Memory B cell (primary cell): ENCODE measurements around the gene ADAMTSL4.
"Not testable (repeated sequence)": the region's sequence is repeated elsewhere in the genome, so short reads cannot be mapped to it uniquely, and the experiment has no call there.

Experiments used
- ATAC-seq: fragments of 150-1000 bp; cut with Tn5 transposase; 2 replicates; pipeline ENCODE4 v1.10.0; 2021; ENCODE audit warnings: low read depth, mild to moderate bottlenecking, moderate library complexity
- DNase-seq, 2 donors: peaks; one replicate each; pipeline ENCODE4 v3.0.0; 2022; ENCODE audit warnings: low spot score in 2 of 2
- H3K27ac Mint-ChIP-seq: one replicate; pipeline ENCODE4 v1.8.0; 2022; ENCODE audit warnings: mild to moderate bottlenecking, moderate library complexity, mixed read lengths
- H3K27me3 Mint-ChIP-seq: one replicate; pipeline ENCODE4 v1.8.0; 2022; ENCODE audit warnings: mixed read lengths
- H3K36me3 Mint-ChIP-seq: one replicate; pipeline ENCODE4 v1.8.0; 2022; ENCODE audit warnings: mild to moderate bottlenecking, mixed read lengths
- H3K4me1 Mint-ChIP-seq: one replicate; pipeline ENCODE4 v1.8.0; 2022; ENCODE audit warnings: mixed read lengths
- H3K4me3 Mint-ChIP-seq: one replicate; pipeline ENCODE4 v1.8.0; 2022; ENCODE audit warnings: mild to moderate bottlenecking, moderate library complexity, mixed read lengths
- H3K9me3 Mint-ChIP-seq: one replicate; pipeline ENCODE4 v1.8.0; 2022; ENCODE audit warnings: mixed read lengths

The ADAMTSL4 gene

DNA sequence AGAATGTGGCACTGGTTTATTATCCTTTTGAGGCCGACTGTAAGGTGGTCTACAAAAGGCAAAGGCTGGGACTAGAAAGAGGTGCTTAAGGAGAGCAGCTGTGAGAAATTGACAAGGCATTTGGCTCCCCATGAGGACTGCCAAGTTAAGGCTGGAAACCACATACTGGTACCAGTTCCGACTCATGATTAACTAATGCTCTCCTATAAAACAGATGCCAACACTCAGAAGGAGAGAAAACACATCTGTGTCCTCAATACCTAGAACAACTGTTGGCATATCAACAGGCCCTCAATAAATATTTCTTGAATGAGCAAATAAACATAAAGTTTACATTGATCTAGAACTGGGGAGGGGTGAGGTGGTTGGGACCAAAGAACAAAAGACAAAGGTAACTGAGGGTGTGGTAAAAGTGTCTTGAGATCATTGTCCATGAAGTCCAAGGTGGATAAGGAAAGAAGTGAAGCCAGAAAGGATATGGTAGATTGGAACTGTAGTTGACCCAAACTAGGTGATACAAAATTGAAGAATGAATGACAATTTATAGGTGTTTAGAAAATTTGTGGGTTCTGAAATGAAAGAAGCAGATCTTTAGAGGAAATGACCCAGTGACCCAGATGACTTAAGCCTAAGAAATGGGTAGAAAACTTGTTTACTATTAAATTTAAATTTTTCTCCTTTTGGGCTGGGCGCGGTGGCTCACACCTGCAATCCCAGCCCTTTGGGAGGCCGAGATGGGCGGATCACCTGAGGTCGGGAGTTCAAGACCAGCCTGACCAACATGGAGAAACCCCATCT lies 47.1 kb downstream of the ADAMTSL4 start:
- Mint-ChIP-seq H3K27me3 (no peaks in the 10 kb centered on the region), H3K9me3 (no peaks in the 10 kb centered on the region), H3K36me3 (peaks cover 20% of the 10 kb centered on the region), H3K4me3 (no peak overlapping the region), H3K4me1 (peaks cover 12% of the 10 kb centered on the region), H3K27ac (no peak overlapping the region)
- no peak for ATAC-seq
- DNase-seq = no peak

DNA sequence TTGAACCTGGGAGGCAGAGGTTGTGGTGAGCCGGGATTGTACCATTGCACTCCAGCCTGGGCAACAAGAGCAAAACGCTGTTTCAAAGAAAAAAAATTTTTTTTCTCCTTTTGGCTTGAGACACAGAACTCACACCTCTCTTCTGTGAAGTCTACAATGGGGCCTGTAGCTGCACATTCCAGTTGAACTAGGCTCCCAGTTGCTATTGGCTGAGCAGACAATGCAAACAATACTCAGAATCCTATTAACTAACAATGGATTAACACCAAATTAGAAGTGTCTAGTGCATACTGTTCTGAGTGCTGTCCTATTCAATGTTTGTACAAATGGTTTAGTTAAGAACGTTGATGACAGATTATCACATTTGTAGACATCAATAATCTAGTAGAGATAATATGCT lies 47.8 kb downstream of the ADAMTSL4 start:
- Mint-ChIP-seq H3K9me3 (no peaks in the 10 kb centered on the region), H3K36me3 (peaks cover 20% of the 10 kb centered on the region), H3K4me1 (peaks cover 12% of the 10 kb centered on the region)

DNA sequence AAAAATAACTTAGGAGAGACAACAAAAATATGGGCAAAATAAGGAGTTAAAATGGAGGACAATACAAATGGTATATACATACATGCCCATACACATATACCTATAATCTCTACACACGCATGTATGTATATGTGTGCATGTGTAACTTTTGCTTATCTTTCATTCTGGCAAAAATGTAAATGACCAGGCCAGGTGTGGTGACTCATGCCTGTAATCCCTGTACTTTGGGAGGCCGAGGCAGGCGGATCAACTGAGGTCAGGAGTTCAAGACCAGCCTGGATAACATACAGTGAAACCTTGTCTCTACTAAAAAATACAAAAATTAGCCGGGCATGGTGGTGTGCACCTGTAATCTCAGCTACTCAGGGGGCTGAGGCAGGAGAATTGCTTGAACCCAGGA lies 49.1 kb downstream of the ADAMTSL4 start:
- not testable (repeated sequence) for H3K27ac Mint-ChIP-seq, ATAC-seq
- peaks cover 19% of the 10 kb centered on the region for H3K36me3 Mint-ChIP-seq

More for the DNA sequence above, 47.8 kb downstream of the ADAMTSL4 start:
- Mint-ChIP-seq H3K4me3 (no peak overlapping the region), H3K27me3 (no peaks in the 10 kb centered on the region), H3K27ac (no peak overlapping the region)
- no peak for ATAC-seq
- no peak for DNase-seq

DNA sequence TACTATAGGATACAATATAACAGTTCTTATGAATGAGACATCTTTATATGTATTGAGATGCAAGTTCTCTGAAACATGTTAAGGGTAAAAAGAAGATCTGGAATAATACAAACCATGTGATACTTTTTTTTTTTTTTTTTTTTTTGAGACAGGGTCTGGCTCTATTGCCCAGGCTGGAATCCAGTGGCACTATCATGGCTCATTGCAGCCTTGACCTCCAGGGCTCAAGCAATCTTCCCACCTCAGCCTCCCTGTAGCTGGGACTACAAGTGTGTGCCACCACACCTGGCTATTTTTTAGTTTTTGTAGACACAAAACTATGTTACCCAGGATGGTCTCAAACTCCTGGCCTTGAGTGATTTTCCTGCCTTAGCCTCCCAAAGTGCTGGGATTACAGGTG lies 52.3 kb downstream of the ADAMTSL4 start:
- H3K36me3 Mint-ChIP-seq = peaks cover 8% of the 10 kb centered on the region
- peak overlapping the region; percentile 58 for H3K27ac Mint-ChIP-seq
- H3K4me1 Mint-ChIP-seq = peaks cover 4% of the 10 kb centered on the region
- DNase-seq (no peak), ATAC-seq (no peak)
- no peaks in the 10 kb centered on the region for H3K27me3 Mint-ChIP-seq
- H3K4me3 Mint-ChIP-seq = no peak overlapping the region
- no peaks in the 10 kb centered on the region for H3K9me3 Mint-ChIP-seq

More for the DNA sequence above, 49.1 kb downstream of the ADAMTSL4 start:
- H3K4me3 Mint-ChIP-seq, H3K27me3 Mint-ChIP-seq, DNase-seq, H3K9me3 Mint-ChIP-seq: not testable (repeated sequence)
- H3K4me1 Mint-ChIP-seq = peaks cover 10% of the 10 kb centered on the region

DNA sequence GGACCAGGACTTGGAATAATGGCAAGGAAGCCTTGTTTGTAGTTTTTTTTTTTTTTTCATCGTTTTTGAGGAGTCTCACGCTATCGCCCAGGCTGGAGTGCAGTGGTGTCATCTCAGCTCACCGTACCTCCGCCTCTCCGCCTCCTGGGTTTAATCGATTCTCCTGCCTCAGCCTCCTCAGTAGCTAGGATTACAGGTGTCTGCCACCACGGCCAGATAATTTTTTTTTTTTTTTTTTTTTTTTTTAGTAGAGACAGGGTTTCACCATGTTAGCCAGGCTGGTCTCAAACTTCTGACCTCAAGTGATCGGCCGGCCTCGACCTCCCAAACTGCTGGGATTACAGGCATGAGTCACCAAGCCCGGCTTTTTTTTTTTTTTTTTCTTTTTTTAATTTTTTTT lies 53.2 kb downstream of the ADAMTSL4 start:
- not testable (repeated sequence) for H3K4me1 Mint-ChIP-seq, H3K4me3 Mint-ChIP-seq, DNase-seq, H3K9me3 Mint-ChIP-seq, H3K27ac Mint-ChIP-seq, ATAC-seq, H3K27me3 Mint-ChIP-seq, H3K36me3 Mint-ChIP-seq

DNA sequence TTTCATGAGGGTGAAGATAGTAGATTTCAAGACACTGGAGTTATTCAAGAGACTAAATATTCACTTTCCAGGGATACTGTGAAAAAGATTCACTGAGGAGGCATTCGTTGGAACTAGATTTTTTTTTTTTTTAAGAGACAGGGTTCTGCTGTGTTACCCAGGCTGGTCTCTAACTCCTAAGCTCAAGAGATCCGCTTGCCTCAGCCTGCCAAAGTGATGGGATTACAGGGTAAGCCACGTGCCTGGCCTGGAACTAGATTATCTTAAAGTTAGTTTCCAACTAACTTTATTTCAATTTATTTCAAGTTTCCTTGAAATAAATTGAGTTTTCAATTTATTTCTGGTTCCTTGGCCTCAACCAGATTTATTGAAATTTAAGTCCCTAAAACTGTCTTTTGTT lies 54.5 kb downstream of the ADAMTSL4 start:
- no peak overlapping the region for H3K4me3 Mint-ChIP-seq
- H3K4me1 Mint-ChIP-seq = peaks cover 2% of the 10 kb centered on the region
- no peak for ATAC-seq
- peaks cover 9% of the 10 kb centered on the region for H3K36me3 Mint-ChIP-seq
- DNase-seq = no peak
- no peak overlapping the region for H3K27ac Mint-ChIP-seq
- H3K9me3 Mint-ChIP-seq = no peaks in the 10 kb centered on the region
- no peaks in the 10 kb centered on the region for H3K27me3 Mint-ChIP-seq

DNA sequence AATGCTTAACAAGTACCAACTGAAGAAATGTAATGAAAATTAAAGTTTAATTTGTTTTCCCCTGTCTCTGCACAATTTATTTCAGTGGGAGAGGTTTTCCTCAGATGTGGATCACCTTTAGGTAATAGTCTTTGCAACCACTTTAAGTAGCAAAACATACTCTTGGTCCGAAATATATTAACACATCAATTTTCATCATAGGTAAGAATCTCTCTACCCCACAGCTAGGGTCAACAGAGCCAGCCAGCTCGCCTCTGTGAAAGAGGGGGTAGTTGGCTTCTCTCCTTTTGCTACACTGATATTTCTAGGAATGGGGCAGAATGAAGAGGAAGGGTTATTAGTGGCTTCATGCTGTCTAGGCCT lies 55.0 kb downstream of the ADAMTSL4 start:
- Mint-ChIP-seq H3K4me1 (peaks cover 2% of the 10 kb centered on the region), H3K4me3 (no peak overlapping the region)

DNA sequence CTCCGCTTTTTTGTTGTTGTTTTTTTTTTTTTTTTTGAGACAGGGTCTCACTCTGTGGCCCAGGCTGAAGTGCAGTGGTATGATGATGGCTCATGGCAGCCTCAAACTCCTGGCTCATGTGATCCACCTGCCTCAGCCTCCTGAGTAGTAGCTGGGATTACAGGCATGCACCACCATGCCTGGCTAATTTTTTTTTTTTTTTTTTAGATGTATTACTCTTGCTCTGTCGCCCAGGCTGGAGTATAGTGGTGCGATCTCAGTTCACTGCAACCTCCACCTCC lies 56.2 kb downstream of the ADAMTSL4 start:
- H3K4me3 Mint-ChIP-seq, H3K27me3 Mint-ChIP-seq, ATAC-seq, H3K4me1 Mint-ChIP-seq, H3K36me3 Mint-ChIP-seq, DNase-seq, H3K27ac Mint-ChIP-seq, H3K9me3 Mint-ChIP-seq: not testable (repeated sequence)

More for the DNA sequence above, 55.0 kb downstream of the ADAMTSL4 start:
- ATAC-seq = no peak
- H3K27ac Mint-ChIP-seq = peak overlapping the region; percentile 63
- H3K27me3 Mint-ChIP-seq = no peaks in the 10 kb centered on the region
- DNase-seq = no peak
- H3K9me3 Mint-ChIP-seq = no peaks in the 10 kb centered on the region
- H3K36me3 Mint-ChIP-seq = peaks cover 9% of the 10 kb centered on the region

DNA sequence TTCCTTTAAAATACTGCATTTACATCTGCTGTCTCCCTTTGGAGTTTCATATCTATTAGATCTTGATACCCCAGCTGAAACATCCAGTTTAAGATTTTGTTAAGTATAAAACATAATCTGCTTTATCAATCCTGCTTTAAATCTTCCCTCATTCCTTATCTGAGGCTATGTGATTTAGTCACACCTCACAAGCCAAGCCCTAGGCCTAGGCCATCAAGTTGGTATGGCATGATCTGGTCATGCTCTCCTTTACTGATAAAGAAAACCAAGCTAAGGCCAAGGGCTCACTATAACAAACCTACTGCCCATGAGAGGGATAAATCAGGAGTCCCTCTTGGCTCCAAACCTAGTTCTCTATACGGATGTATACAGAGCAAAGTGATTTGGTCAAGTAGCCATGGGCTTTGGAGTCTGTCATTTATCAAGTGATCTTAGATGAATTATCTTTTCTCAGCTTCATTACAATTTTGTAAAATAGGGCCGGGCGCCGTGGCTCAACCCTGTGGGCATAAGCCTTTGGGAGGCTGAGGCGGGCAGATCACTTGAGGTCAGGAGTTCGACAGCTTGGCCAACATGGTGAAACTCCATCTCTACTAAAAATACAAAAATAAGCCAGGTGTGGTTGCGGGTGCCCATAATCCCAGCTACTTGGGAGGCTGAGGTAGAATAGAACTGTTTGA lies 57.4 kb downstream of the ADAMTSL4 start:
- Mint-ChIP-seq H3K27ac (peak overlapping the region; percentile 79), H3K4me3 (no peak overlapping the region), H3K36me3 (peaks cover 7% of the 10 kb centered on the region), H3K9me3 (no peaks in the 10 kb centered on the region), H3K4me1 (peaks cover 5% of the 10 kb centered on the region), H3K27me3 (no peaks in the 10 kb centered on the region)
- DNase-seq = no peak
- no peak for ATAC-seq

DNA sequence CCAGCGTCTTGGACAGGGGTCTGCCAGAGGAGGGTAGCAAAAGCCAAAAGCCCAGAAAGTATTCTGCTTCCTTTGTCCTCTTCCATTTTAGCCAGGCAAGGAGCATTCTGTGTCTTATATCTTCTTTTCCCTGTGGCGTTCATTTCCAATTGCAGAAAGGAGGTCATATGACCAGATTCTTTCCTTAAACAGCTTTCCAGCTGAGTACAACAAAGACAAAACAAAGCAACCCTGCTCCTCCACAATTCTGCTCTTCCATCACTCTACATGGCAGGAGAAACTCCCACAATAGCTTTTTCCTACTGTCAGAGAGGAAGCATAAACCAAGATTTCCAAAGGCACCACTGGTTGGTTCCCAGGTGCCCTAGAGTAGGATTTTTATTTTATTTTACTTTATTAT lies 60.5 kb downstream of the ADAMTSL4 start:
- peaks cover 7% of the 10 kb centered on the region for H3K36me3 Mint-ChIP-seq
- peak overlapping the region; percentile 97 for H3K27ac Mint-ChIP-seq
- H3K27me3 Mint-ChIP-seq = no peaks in the 10 kb centered on the region

More for the DNA sequence above, 60.5 kb downstream of the ADAMTSL4 start:
- H3K9me3 Mint-ChIP-seq = no peaks in the 10 kb centered on the region
- no peak overlapping the region for H3K4me3 Mint-ChIP-seq
- DNase-seq = no peak
- no peak for ATAC-seq
- H3K4me1 Mint-ChIP-seq = peaks cover 21% of the 10 kb centered on the region
